Endometrial microvascular endothelial cells (primary cell): ENCODE data around the gene KLC1. TPM values are rescaled to one million over a fixed set of nuclear protein-coding genes. Genes with fewer than 3 reads are reported as not detected.

Experiments used
- in situ Hi-C: cut with HindIII; loops from 2 replicates; pipeline ENCODE4 v1.10.0; 2017; ENCODE audit warnings: low sequenced_read_pairs, low pct_unique_long_range_greater_than_20kb; ENCODE audit errors: inconsistent ontology term
- total RNA-seq: library from RNA; depleted of rRNA; stranded (reverse); fragments of >200 nt; gene quantifications from one replicate; pipeline ENCODE4 v1.2.3, GENCODE V29; 2015; ENCODE audit errors: inconsistent ontology term

Gene KLC1
- total RNA-seq, 1 donor from 2014 or later: 135 TPM

GRCh38 chr14:103726474-103726873 is 97.5 kb downstream of the KLC1 start:
- in situ Hi-C loops: no loop called here

GRCh38 chr14:103727313-103727980 is 98.4 kb downstream of the KLC1 start:
- in situ Hi-C loops: no loop called here

- in situ Hi-C loops: no loop called here
Measured at GRCh38 chr14:103728141-103728540, 99.1 kb downstream of the KLC1 start.

- in situ Hi-C loops: no loop called here
Measured at GRCh38 chr14:103728721-103729120, 99.7 kb downstream of the KLC1 start.

- in situ Hi-C loops: no loop called here
Measured at GRCh38 chr14:103729496-103730448, 100.8 kb downstream of the KLC1 start.

- in situ Hi-C loops: no loop called here
Measured at GRCh38 chr14:103730490-103731035, 101.6 kb downstream of the KLC1 start.

GRCh38 chr14:103731481-103731880 is 102.5 kb downstream of the KLC1 start:
- in situ Hi-C loops: no loop called here

GRCh38 chr14:103731916-103732867 is 103.2 kb downstream of the KLC1 start:
- in situ Hi-C loops: no loop called here

- in situ Hi-C loops: no loop called here
Measured at GRCh38 chr14:103732868-103733620, 104.0 kb downstream of the KLC1 start.

- in situ Hi-C loops: no loop called here
Measured at GRCh38 chr14:103733651-103734050, 104.6 kb downstream of the KLC1 start.

GRCh38 chr14:103734081-103734888 is 105.3 kb downstream of the KLC1 start:
- in situ Hi-C loops: no loop called here

- in situ Hi-C loops: no loop called here
Measured at GRCh38 chr14:103735022-103735421, 106.0 kb downstream of the KLC1 start.

- in situ Hi-C loops: no loop called here
Measured at GRCh38 chr14:103735439-103735814, 106.4 kb downstream of the KLC1 start.

- in situ Hi-C loops: no loop called here
Measured at GRCh38 chr14:103735815-103736545, 107.0 kb downstream of the KLC1 start.

- in situ Hi-C loops: no loop called here
Measured at GRCh38 chr14:103736546-103737431, 107.8 kb downstream of the KLC1 start.
